ENCODE measurements around the gene RABEP1.

The RABEP1 gene

GRCh38 chr17:5352681-5353289, 70.7 kb downstream of the RABEP1 start:
- peaks cover 58% of the 10 kb centered on the region for H3K36me3 Mint-ChIP-seq (ENCODE audit: low read depth)
- H3K27me3 Mint-ChIP-seq (ENCODE audit: low read depth) = no peaks in the 10 kb centered on the region
- H3K4me3 Mint-ChIP-seq = no peak overlapping the region
- no peak overlapping the region for H3K27ac Mint-ChIP-seq
- H3K4me1 Mint-ChIP-seq = no peaks in the 10 kb centered on the region
- H3K9me3 Mint-ChIP-seq = no peaks in the 10 kb centered on the region
- no peak for TF ChIP-seq CTCF (IDR thresholded peaks at IDR 0.05; ENCODE audit: unreplicated experiment in 3 of 3)

DNA sequence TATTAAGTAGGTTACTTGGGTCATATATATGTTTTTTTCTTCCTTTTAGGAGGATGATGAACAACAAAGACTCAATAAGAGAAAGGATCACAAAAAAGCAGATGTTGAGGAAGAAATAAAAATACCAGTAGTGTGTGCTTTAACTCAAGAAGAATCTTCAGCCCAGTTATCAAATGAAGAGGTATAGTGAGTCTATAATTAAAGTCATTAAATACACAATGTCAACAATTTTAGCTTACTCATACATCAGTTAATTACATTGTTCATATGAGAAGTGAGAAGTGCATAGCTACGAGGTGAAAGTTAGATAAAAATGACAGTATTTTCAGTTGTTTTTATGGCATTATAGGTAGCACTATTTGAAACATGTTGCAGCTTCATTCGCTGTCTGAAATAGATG, 72.2 kb downstream of the RABEP1 start:
- no peaks in the 10 kb centered on the region for H3K9me3 Mint-ChIP-seq
- H3K27ac Mint-ChIP-seq = no peak overlapping the region
- H3K4me1 Mint-ChIP-seq = no peaks in the 10 kb centered on the region
- H3K4me3 Mint-ChIP-seq = no peak overlapping the region
- no peaks in the 10 kb centered on the region for H3K27me3 Mint-ChIP-seq (ENCODE audit: low read depth)
- TF ChIP-seq CTCF (IDR thresholded peaks at IDR 0.05; ENCODE audit: unreplicated experiment in 3 of 3) = no peak
- peaks cover 52% of the 10 kb centered on the region for H3K36me3 Mint-ChIP-seq (ENCODE audit: low read depth)

DNA sequence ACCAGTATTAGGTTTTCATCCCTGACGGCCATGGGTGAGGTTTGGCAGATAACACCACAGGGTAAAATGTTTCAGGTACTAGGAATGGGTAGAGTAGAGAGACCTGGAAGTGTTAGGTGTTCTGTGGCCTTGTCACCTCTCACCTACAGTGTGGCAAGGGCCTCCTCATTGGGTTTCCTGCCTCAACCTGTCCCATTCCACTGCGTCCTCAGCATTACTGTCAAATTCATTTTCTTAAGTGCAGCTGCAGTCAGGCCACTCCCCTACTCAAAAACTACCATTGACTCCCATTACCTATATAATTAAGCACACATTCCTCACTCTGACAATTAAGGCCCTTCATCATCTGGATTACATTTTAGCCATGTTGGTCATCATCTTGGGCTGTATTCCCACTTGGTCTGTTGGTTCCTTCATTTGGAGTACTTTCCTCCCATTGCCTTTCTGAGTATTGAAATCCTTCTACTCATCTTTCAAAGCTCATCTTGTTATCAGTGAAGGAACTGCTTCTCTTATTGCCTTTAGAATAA, 72.9 kb downstream of the RABEP1 start:
- H3K4me1 Mint-ChIP-seq = no peaks in the 10 kb centered on the region
- no peaks in the 10 kb centered on the region for H3K27me3 Mint-ChIP-seq (ENCODE audit: low read depth)
- TF ChIP-seq CTCF (IDR thresholded peaks at IDR 0.05; ENCODE audit: unreplicated experiment in 3 of 3) = no peak
- no peak overlapping the region for H3K4me3 Mint-ChIP-seq
- peak overlapping the region in 1 of 3 experiments; percentile 12 for H3K27ac Mint-ChIP-seq
- peaks cover 57% of the 10 kb centered on the region for H3K36me3 Mint-ChIP-seq (ENCODE audit: low read depth)
- H3K9me3 Mint-ChIP-seq = no peaks in the 10 kb centered on the region

GRCh38 chr17:5355421-5356129, 73.5 kb downstream of the RABEP1 start:
- H3K9me3 Mint-ChIP-seq = no peaks in the 10 kb centered on the region
- H3K36me3 Mint-ChIP-seq (ENCODE audit: low read depth) = peaks cover 58% of the 10 kb centered on the region
- TF ChIP-seq CTCF (IDR thresholded peaks at IDR 0.05; ENCODE audit: unreplicated experiment in 3 of 3) = no peak

GRCh38 chr17:5361426-5361825, 79.3 kb downstream of the RABEP1 start:
- Mint-ChIP-seq H3K36me3 (ENCODE audit: low read depth) (peaks cover 58% of the 10 kb centered on the region), H3K4me3 (no peak overlapping the region), H3K27ac (no peak overlapping the region), H3K4me1 (no peaks in the 10 kb centered on the region), H3K27me3 (ENCODE audit: low read depth) (no peaks in the 10 kb centered on the region), H3K9me3 (no peaks in the 10 kb centered on the region)
- TF ChIP-seq CTCF (IDR thresholded peaks at IDR 0.05; ENCODE audit: unreplicated experiment in 3 of 3) = no peak

More at GRCh38 chr17:5355421-5356129, 73.5 kb downstream of the RABEP1 start:
- Mint-ChIP-seq H3K27me3 (ENCODE audit: low read depth) (no peaks in the 10 kb centered on the region), H3K27ac (peak overlapping the region in 1 of 3 experiments; percentile 12), H3K4me3 (no peak overlapping the region), H3K4me1 (no peaks in the 10 kb centered on the region)
